DMS 273 (cell line): ENCODE data around the gene GYS2.

Experiments used
- DNase-seq: peaks from one replicate; lab custom pipeline; 2025; ENCODE audit not compliant: unreplicated experiment; lab: John Stamatoyannopoulos, UW

Gene GYS2

DNA sequence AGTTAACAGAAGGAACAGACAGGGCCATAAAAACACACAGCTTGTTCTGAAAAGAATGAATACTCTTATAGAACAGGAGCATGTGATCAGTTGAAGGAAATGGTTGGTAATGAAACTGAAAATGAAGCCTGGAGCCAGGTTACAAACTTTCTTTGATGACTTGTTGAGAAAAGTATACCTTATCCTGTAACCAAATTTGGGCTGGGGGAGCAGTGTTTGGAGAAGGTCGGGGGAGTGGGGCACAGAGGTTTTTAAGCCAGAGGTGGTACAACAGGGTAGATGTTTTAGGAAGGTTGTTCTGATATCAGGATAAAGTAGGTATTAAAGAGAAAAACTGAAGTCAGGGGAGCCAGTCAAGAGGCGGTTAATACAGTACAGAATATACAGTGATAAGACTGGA is 94.9 kb downstream of the GYS2 start:
- no peak for DNase-seq

DNA sequence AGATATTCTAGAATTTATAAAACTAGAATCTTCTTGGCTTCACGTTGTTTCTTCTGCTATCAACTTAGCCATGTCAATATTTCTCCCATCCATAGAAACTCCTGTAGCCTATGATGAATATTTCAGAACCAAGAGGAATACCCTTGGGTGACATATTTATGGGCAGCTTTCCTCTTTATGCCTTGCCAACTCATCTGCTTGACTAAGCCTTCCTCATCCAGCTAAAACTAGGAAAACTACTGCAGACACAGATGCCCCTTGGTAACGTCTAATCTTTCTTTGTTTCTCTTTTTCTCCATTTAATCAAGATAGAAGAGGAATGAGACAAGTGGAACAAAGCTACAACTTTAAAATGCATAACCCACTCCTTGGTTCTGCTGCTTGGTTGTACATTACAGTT is 96.8 kb downstream of the GYS2 start:
- DNase-seq: no peak

DNA sequence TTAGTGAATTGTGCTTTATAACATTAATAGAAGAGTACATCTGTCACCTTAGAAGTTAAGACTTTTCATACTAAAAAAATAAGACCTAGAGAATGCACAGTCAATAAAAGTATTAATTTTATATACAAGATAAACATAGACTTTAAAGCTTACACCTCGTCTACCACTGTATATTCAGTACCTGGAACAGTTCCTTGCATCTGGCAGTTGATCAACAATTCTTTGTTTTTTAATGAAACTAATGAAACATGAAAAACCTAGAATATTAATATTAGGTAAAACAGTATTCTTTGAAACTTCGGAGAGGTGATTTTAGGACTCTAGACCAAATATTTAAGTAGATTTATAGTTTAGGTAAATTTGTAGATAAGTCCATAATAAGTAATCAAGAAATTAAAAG is 98.8 kb downstream of the GYS2 start:
- DNase-seq: no peak

DNA sequence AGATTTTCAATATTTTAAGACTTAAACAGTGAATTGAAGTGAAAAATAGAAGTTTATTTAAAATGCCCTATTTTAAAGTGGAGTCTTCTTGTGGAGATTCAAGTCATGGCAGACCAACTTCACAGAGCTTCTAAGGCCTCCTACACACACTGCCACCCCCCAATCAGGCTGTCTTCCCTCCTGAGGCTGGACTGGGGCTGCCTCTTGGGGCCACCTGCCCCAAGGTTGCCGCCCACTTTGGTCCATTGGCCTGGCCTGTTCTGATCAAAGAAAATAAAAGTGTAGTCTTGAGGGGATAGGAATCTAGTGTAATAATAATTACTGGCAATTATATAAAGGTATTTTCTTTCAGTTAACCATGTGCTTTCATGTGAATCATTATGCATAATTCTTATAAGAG is 101.8 kb downstream of the GYS2 start:
- DNase-seq: no peak

DNA sequence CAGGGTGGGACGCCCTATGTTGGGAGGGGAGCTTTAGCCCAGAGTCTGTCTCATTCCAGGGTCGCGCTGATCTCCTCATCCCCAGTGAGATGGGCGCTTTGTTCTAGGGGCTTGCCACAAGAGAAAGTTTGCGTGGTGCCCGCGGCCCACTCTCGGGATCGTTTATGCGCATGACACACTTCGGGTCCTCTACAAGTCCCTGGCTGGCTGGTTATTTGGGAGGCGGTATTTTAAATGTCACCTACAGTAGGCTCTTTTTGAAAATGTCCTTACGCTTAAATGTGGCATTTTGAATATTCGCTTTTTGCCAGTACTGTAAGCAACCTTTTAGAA is 102.5 kb downstream of the GYS2 start:
- peak; percentile 41 for DNase-seq

DNA sequence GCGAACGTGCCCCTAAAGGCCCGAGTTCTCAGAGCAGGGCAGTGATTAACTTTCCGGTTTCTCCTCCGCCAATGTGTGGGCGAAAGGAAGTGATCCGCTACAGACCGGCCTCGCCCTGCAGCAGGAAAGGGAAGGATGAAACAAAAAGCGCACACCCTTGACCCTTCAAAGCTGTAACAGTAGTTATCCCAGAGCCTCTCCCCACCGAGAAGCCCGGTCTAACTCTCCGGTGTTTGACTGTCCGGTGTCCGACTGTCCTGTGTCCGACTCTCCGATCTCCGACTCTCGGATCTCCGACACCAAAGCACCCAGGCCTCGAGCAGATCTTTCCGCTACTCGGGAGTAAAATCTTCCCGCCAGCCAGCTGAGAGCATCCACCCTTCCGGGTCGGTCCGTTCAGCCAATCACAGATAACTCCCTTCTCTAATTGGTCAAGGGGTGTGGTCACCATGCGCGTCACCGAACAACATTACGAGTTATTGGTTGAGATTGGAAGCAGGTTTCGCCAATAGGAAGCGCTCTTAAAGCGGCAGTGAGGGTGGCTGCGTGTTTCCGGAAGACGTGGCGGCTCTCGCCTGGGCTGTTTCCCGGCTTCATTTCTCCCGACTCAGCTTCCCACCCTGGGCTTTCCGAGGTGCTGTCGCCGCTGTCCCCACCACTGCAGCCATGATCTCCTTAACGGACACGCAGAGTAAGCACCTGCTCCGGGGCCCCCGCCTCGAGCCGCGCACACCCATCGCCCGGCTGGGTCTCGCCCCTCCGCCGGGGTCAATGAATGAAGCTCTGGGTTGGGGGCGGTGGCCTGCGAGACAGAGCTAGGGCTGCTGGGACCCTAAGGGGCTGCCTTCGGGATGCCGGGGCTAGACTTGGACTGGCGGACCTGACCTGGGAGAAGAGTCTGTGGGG is 103.1 kb downstream of the GYS2 start, which contains the start of the genes GOLT1B and RECQL:
Gene GOLT1B, plus strand, starts transcription at position 532 of the 906 bp plus-strand sequence. Its CDS starts 135 bp downstream, at position 667.
Gene RECQL, minus strand, starts transcription at position 378 of the 906 bp plus-strand sequence. CDS start 2,065 bp downstream, outside the sequence.
- DNase-seq: peak; percentile 97

- DNase-seq: peak; percentile 28
Measured at GRCh38 chr12:21500786-21501257, 103.8 kb downstream of the GYS2 start.

DNA sequence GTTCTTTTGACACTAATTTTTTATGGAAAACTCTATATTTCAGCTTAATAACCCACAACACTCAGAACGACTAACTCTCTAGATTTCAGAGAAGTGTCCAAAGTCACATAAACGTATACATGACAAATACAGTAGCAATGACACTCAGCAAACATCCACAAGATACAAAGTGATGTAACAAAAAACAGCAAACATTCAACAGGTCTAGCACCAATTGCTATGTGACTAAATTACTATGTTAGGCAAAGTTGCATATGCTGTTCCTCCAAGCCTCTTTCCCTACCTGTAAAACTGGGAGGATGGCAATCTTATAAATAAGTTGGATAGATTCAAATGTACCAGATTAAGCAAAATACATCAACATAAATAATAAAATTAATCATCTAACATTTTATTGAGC is 104.9 kb downstream of the GYS2 start:
- DNase-seq: no peak
